Fibroblast of the aortic adventitia (primary cell): Measurements from ENCODE around the gene F10. TPM values are rescaled to one million over a fixed set of nuclear protein-coding genes. Genes with fewer than 3 reads are reported as not detected.

Experiments used
- DNase-seq: peaks from one replicate; pipeline ENCODE4 v3.0.0-alpha.2; 2010; ENCODE audit warnings: low read depth
- H3K4me3 ChIP-seq: 2 replicates; pipeline ENCODE4 v1.5.1; 2011; ENCODE audit warnings: low read depth, mild to moderate bottlenecking, control low read depth, low read length, moderate library complexity
- total RNA-seq: library from RNA; depleted of rRNA; stranded (reverse); fragments of >200 nt; gene quantifications from 2 replicates; pipeline ENCODE4 v1.2.3, GENCODE V29; 2012; ENCODE audit warnings: low replicate concordance
- TF ChIP-seq, protein P1 (sequence below): IDR thresholded peaks from 2 replicates; pipeline ENCODE4 v1.5.1; 2011; ENCODE audit warnings: mild to moderate bottlenecking, low read length, control low read depth, inconsistent platforms; ENCODE audit not compliant: insufficient read depth

The F10 gene
- 2.7 and 12.6 TPM in 2 replicates for total RNA-seq

DNA sequence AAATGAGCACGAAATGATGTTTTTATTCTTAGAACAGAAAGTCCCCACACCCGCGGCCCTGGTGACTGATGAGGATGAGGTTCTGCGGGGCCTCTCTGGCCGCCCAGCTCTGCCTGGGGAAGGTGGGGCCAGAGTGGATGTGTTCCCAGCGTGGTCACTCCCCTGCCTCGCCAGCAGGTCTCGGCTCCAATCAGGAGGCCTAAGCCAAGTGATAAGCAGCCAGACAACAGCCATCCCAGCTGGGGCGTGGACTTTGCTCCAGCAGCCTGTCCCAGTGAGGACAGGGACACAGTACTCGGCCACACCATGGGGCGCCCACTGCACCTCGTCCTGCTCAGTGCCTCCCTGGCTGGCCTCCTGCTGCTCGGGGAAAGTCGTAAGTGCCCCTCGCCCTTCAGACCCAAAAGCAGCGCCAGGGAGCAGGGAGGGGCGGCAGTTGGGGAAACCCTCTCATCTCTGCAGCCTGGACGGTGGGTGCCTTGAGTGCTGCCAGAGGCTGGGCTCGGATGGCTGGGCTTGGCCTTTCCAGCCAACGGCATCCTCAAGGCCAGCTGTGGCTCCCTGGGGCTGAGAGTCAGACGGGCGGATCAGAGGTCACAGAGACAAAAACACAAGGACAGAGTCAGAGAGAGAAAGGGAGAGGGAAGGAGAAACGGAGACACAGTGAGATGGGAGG lies at the start of gene F10:
TSS of gene F10 (plus strand) at position 250 of the 676 bp plus-strand sequence. CDS start at position 307, 57 bp downstream.
- H3K4me3 ChIP-seq = peak within 1 kb of the TSS; percentile 62
- TF ChIP-seq, protein P1, sequence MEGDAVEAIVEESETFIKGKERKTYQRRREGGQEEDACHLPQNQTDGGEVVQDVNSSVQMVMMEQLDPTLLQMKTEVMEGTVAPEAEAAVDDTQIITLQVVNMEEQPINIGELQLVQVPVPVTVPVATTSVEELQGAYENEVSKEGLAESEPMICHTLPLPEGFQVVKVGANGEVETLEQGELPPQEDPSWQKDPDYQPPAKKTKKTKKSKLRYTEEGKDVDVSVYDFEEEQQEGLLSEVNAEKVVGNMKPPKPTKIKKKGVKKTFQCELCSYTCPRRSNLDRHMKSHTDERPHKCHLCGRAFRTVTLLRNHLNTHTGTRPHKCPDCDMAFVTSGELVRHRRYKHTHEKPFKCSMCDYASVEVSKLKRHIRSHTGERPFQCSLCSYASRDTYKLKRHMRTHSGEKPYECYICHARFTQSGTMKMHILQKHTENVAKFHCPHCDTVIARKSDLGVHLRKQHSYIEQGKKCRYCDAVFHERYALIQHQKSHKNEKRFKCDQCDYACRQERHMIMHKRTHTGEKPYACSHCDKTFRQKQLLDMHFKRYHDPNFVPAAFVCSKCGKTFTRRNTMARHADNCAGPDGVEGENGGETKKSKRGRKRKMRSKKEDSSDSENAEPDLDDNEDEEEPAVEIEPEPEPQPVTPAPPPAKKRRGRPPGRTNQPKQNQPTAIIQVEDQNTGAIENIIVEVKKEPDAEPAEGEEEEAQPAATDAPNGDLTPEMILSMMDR = peak; percentile 28
- peak; percentile 74 for DNase-seq

DNA sequence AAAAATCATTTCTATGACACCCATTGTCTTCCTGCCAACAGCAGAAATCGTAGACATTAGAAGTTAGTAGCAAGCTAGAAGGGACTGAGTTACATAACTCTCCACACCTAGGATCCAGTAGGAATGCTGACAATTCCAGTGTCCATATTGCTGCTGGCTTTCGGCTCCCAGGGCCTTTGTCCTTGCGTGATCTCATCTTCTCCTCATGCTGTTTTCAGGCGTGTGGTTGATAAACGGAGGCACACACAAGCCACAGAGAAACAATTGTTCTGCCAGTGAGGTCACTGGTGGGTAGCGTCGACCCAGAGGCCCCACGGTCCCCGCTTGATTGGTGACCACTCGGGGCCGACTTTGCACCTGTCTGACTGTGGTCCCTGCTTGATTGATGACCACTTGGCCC lies 48.7 kb upstream of the F10 start:
- DNase-seq = no peak
- no peak overlapping the region for H3K4me3 ChIP-seq
- TF ChIP-seq, protein P1 = no peak

DNA sequence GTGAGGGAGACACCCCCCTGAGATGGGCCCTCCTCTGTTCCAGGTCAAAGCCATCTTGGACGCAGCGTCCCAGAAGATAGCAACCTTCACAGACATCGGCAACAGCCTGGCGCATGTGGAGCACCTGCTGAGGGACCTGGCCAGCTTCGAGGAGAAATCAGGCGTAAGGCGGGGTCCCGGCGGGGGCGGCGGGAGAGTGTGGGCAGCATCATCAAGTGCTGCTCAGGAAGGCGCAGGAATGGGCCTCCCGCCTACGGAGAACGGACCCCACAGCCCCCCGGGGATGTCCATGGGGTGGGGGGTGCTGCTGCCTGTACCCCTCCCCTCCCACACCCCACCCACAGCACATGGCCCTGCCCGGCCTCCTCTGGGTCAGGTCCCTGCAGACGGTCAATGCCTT lies 48.2 kb upstream of the F10 start:
- TF ChIP-seq, protein P1 = no peak
- no peak for DNase-seq

GRCh38 chr13:113074876-113075275 lies 47.7 kb upstream of the F10 start:
- TF ChIP-seq, protein P1 = no peak
- no peak for DNase-seq
- H3K4me3 ChIP-seq = no peak overlapping the region

More for the DNA sequence above, 48.2 kb upstream of the F10 start:
- no peak overlapping the region for H3K4me3 ChIP-seq

DNA sequence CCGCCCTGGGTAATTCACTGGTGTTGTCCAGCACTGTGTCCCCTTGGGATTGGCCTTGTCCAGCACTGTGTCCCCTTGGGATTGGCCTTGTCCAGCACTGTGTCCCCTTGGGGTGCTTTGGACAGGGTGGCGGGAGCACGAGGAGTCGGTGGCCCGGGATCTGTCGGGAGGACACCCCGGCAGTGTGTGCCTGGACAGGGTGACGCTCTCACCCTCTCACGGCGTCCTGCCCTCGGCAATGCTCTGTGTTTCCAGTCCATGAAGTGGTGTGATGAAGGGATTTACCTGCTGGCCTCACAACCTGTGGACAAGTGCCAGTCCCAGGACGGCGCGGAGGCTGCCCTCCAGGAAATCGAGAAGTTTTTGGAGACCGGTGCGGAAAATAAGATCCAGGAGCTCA lies 46.9 kb upstream of the F10 start:
- no peak overlapping the region for H3K4me3 ChIP-seq
- no peak for DNase-seq
- TF ChIP-seq, protein P1 = no peak

DNA sequence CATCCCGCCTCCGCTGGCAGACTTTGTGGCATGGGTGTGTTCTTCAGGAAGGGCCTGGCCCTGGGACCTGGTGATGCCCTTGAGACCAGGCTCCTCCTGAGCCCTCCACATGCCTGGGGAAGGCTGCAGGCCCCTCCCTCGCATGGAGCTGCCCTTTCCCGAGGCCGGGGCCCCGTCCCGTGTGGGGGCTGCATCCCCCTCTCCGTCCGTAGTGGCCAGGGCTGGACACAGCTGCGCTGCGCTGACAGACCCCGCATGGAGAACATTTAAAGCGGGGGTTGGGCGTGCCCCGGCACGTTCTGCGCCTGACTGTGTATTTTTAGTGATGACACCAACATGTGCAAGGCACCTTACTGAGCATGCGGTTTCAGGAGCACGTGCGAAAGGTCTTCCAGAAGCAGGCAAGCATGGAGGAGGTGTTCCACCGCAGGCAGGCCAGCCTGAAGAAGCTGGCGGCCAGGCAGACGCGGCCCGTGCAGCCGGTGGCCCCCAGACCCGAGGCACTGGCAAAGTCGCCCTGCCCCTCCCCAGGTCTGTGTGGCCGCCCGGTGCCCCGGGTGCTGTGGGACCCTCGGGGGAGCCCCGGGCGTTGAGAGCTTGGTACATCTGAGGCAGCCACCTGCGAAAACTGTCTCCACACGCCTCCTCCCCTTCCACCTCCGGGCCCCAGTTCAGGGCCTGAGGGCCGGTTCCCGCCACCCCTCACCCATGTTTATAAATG lies 45.8 kb upstream of the F10 start:
- TF ChIP-seq, protein P1 = no peak
- H3K4me3 ChIP-seq = no peak overlapping the region
- DNase-seq = no peak
